GM21619 (cell line): ENCODE measurements around the gene DGKQ.
"Not testable (repeated sequence)": the region's sequence is repeated elsewhere in the genome, so short reads cannot be mapped to it uniquely, and the experiment has no call there.

Source experiments
- ATAC-seq: cut with Tn5 transposase; IDR thresholded peaks from one replicate; pipeline ENCODE4 v1.9.1; 2021; ENCODE audit not compliant: unreplicated experiment

DGKQ gene

DNA sequence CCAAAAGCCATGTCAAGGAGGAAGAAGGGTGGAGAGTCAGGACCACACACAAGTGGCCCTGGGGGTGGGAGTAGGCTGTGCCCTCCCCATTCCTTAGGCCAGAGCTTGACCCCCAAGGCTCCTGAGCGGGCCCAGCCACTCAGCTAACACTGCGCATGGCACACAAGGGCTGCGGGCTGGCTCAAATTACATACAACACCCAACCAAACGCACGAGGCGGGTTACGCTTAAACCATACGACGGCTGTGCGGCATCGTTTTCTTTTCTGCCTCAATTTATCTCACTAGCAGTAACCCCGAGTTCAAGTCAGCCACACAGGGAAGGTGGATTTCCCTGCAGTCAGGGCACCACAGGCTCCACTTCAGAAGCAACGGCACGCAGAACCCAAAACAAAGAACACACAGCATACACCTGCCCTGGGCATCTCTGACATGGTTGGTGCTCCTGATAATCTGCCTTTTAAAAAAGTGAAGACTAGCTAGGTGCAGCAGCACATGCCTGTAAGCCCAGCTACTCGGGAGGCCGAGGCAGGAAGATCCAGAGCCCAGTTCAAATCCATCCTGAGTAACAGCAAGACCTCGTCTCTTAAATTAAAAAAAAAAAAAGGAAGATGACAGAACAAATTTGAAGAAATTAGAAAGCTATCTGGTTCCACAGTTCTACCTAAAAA, 44.1 kb downstream of the DGKQ start:
- no peak for ATAC-seq

DNA sequence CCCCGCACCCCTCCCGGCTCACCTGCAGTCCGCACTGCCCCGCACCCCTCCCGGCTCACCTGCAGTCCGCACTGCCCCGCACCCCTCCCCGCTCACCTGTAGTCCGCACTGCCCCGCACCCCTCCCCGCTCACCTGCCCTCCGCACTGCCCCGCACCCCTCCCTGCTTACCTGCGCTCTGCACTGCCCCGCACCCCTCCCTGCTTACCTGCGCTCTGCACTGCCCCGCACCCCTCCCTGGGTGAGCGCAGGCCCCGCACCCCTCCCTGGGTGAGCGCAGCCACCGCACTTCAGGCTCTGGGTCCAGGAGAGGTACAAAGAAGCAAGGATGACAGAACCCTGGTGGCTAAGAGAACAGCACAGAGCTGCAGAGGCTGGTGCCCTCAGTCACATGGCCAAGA, 45.8 kb downstream of the DGKQ start:
- ATAC-seq: not testable (repeated sequence)

DNA sequence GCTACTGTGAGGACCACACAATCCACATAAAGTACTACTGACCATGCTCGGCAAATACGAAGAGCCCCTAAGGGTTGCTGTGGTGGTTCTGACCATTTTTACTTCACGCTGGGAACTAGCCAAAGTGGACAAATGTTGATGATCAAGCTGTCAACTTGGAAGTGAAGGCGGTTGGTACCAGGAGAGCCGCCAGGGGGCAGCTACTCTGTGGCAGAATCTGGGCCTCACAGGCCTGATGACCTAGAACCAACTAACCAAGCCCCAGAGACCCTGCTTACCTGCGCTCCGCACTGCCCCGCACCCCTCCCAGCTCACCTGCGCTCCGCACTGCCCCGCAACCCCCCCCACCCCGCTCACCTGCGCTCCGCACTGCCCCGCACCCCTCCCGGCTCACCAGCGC, 46.8 kb downstream of the DGKQ start:
- ATAC-seq: no peak

DNA sequence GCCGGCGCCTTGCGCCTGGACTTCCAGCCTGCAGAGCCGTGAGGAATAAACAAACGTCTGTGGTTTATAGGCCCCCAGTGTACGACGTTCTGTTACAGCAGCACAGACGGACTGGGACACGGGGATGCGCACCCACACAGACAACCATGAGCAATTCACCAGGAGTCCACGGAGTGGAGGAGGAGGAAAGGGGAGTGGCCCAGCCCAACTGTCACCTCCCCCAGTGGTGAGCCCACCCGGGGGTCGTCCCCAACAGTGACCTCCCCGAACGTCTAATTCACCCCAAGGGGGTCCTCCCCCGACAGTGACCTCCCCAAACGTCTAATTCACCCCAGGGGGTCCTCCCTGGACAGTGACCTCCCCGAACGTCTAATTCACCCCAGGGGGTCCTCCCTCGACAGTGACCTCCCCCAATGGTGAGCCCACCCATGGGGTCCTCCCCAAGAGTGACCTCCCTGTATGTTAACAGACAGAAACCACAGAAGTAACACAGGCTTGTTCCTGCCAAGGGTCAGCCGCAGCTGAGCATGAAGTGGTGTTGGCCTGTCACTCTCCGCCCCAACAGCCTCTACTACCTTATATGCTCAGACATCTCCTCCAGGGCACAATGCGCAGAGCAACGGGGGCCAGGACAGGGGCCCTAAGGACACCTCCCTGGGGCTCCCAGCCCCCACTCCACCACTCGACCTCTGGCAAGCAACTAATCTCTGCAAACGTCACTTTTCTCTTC, 47.4 kb downstream of the DGKQ start:
- no peak for ATAC-seq

DNA sequence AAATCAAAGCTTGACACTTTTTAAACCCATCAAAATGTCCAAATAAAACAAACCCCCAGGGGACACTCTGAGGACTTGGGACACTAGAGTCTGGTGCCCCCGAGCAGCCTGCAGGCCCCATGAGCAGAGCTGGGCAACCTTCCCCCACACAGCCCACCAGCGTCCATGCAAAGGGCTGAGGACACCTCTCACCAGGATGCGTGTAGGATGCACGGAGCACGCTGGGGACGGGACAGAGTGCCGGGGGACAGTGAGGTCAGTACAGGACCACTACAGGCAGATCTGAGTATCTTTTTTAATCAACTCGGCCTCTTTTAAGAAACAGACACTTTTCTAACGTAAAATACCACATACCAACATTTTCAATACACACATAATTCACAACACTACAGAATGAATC, 48.2 kb downstream of the DGKQ start:
- ATAC-seq: no peak

DNA sequence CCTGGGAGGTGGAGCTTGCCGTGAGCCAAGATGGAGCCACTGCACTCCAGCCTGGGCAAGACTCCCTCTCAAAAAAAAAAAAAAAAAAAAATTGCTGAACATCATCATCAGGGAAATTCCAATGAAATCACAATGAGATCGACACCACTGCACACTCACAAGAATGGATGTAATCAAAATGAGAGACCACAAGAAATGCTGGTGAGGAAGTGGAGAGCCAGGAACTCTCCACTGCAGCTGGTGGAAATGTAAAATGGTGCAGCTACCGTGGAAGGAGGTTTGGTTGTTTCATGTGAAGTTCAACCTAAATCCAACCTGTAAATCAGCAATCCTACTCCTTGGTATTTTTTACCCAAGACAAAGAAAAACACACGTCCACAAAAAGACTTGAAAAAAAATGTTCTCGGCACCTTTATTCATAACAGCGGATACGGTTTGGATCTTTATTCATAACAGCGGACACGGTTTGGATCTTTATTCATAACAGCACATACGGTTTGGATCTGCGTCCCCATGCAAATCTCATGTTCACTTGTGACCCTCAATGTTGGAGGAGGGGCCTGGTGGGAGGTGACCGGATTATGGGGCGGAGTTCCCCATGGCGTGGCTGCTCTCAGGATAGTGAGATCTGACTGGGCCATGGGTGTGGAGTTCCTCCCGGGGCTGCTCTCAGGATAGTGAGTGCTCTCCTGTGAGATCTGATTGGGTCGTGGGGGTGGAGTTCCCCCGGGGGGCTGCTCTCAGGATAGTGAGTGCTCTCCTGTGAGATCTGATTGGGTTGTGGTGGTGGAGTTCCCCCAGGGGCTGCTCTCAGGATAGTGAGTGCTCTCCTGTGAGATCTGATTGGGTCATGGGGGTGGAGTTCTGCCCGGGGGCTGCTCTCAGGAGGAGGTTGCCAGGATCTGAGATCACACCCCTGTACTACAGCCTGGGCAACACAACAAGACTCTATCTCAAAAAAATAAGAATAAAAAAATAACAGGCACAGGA, 49.0 kb downstream of the DGKQ start:
- no peak for ATAC-seq

DNA sequence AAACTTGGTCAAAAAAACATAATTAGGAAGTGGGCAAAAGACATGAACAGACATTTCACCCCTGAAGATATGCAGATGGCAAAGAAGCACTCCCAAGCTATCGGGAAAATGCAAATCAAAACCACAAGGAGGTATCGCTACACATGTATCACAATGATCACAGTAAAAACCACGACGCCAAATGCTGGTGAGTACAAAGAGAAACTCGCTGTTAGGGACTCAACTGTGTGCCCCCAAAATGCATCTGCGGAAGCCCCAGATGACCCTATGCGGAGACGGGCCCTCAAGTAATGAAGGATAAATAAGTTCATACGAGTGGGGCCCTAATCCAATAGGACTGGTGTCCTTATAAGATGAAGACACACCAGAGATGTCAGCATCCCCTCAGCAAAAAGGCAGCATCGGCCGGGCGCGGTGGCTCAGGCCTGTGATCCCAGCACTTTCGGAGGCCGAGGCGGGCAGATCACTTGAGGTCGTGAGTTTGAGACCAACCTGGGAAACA, 51.5 kb downstream of the DGKQ start:
- peak; percentile 56 for ATAC-seq

DNA sequence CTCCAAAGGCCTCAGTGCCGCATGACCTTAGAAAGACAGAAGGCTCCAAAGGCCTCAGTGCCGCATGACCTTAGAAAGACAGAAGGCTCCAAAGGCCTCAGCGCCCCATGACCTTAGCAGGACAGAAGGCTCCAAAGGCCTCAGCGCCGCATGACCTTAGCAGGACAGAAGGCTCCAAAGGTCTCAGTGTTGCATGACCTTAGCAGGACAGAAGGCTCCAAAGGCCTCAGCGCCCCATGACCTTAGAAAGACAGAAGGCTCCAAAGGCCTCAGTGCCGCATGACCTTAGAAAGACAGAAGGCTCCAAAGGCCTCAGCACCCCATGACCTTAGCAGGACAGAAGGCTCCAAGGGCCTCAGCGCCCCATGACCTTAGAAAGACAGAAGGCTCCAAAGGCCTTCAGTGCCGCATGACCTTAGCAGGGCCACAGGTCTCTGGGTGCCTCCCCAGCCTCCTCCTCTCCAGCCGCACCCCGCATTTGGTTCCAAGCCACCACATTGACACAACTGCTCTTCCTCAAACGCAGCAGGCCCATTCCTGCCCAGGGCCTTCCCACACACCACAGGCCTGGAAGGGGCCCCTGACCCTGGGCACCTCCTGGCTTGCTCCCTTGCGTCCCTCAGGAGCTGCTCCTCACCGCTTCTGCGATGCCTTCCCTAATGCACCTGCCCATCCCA, 54.2 kb downstream of the DGKQ start:
- ATAC-seq: not testable (repeated sequence)

DNA sequence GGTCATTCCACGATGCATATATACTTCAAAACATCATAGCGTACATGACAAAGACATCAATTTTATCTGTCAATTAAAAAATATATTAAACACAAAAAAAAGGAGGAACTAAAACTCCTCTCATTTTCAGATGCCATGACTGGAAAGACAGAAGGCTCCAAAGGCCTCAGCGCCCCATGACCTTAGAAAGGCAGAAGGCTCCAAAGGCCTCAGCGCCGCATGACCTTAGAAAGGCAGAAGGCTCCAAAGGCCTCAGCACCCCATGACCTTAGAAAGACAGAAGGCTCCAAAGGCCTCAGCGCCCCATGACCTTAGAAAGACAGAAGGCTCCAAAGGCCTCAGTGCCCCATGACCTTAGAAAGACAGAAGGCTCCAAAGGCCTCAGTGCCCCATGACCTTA, 54.8 kb downstream of the DGKQ start:
- ATAC-seq: not testable (repeated sequence)

DNA sequence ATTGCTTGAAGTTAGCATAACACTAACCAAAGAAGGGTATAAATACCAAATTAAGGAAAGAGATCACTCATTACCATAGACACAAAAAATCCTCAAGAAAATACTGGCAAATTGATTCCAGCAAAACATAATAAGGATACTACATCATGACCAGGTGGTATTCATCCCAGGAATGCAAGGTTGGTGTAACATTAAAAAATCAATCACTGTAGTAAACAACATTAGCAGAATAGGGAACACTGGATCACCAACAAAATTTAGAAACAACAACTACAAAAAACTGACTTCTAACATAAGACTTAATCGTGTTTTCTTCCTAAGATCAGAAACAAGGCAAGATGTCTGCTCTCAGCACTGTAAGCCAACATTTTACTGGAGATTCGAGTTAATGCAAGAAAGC, 55.4 kb downstream of the DGKQ start:
- no peak for ATAC-seq

DNA sequence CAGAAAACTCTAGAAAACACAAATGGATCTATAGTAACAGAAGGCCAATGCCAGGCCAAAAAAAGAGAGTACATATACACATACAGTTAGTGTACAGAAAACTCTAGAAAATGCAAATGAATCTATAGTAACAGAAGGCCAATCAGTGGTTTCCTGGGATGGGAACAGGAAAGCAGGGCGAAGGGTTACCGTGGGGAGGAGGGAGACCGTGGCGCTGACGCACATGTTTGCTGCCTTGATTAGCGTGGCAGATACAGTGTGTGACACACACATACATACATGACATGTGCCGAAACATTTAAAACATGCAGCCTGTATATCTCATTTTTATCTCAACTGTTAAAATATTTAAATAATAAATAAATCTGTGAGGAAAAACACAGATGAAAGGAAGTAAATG, 55.9 kb downstream of the DGKQ start:
- ATAC-seq: no peak

DNA sequence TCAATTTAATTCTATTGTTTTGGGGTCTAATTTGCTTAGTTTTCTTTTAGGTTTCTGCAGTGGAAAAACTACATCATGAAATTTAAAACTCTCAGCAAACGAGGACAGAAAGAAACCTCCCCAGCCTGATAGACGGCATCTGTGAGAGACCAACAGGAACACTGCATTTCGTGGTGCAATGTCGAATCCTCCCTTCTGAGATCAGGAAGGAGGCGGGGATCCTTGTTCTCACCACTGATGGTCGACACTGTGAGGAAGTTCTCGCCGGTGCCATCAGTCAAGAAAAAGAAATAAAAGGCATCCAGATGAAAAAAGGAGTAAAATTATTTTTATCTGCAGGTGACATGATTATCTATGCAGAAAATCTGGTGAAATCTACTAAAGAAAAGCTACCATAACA, 57.8 kb downstream of the DGKQ start:
- ATAC-seq: no peak

DNA sequence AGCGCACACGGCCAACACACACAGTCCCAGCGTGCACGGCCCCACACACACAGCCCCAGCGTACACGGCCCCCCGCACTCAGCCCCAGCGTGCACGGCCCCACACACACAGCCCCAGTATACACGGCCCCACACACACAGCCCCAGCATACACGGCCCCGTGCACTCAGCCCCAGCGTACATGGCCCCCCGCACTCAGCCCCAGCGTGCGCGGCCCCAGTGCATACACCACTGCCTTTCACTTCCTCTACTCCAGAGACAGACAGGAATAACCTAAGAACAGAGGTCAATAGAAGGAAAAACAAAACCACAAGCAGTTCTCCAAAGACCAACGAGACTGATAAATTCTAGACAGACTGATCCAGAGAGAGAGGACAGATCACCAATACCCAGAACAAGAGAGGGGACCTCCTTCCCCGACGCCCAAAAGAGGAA, 58.3 kb downstream of the DGKQ start:
- ATAC-seq: peak; percentile 48

DNA sequence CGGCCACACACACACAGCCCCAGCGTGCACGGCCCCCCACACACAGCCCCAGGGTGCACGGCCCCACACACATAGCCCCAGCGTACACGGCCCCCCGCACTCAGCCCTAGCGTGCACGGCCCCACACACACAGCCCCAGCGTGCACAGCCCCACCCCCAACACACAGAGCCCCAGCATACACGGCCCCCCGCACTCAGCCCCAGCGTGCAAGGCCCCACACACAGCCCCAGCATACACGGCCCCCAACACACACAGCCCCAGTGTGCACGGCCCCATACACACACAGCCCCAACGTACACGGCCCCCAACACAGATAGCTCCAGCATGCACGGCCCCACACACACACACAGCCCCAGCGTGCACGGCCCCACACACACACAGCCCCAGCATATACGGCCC, 58.8 kb downstream of the DGKQ start:
- no peak for ATAC-seq

DNA sequence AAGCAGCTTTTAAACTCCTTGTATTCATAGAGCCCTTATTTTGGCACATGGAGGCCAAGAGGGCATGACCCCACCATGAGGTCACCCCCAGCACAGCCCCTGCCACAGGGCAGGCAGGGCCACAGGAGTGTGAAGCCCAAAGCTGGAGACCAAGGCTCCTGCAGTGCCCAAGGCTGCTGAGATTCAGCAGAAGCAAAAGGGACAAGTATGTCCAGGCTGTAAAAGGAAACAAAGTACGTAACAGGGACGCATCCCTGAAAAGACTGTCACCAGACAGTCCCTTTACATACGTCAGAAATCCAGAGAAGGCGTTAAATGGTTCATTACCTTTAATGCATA, 60.1 kb downstream of the DGKQ start:
- no peak for ATAC-seq

DNA sequence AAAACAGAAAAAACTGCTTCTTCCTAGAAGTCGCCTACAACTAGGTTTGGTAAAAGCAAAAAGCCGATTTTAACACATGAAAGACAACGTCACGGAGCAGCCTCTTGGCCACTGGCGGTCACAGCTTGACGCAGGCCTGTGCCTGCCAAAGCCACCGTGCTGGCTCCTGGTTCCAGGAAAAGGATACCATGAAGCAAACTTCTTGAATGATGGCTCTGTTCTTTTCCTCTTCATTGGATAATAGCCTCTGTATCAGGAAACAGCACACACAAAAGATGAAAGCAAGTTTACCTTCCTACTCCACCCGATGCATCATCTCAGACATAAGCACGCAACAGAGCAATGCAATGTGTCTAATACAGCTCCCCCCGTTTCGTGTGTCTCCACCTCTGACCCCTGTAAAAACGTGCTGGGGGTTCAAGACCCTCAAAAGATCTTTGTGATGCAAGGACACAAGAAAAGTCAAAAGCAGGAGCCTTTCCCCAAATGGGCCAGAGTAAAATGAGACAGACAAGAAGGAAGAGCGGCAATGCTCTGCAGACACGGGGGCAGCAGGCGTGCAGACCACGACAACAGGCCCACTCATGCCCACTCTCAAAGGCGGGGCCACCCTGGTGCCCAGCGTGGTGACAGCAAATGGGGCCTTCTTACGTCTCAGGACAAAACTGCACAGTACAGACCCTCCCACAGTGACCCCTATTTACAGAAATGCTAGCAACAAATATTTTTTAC, 60.7 kb downstream of the DGKQ start:
- ATAC-seq: no peak

DNA sequence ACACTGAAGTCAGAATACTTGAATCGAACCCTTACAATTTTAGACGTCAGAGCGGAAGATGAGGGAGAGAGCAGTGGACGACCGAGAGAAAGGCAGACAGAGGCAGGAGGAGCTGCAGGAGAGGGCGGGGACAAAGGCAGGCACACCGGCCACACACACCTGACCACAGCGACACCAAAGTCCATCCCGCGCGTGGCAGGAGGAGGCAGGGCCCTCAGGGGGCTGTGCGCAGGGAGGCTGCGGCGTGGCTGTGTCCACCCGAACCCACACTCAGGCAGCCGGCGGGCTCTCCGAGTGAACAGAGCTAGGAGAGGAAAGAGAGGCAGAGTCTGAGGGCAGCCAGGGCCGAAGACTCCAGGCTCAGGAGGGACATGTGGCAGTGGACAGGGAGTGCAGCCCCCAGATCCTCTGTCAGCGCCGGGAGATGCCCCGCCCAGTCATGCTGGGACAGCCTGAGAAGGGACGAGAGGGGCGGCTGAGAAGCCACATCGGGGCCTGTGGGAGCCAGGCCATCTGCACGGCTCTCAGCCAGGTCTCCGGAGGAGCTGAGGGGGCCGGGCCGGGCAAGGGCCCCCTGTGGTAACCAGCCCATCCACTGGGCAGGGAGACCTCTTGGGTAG, 61.4 kb downstream of the DGKQ start:
- ATAC-seq: no peak

DNA sequence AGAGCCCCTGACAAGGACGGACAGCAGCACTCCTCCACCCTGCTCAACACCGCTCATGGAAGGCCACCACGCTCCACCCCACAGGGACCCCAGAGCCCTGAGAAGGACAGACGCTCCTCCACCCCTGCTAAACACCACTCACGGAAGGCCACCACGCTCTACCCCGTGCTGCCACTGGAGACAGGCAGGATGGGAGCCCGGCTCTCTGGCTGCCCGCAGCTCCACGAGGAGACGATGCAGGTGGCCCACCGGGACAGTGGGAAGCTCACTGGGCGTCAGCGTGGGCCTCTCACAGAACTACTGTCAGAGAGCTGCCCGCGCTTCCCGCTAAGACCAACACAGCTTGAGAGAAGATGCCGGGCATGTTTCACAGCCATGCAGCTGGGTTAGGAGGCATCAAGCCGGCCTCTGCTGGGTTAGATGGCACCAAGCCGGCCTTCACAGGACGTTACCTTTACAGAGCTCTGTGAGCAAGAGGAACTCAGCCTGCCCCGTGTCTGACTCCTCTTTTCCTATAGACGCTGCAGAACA, 62.1 kb downstream of the DGKQ start:
- no peak for ATAC-seq

DNA sequence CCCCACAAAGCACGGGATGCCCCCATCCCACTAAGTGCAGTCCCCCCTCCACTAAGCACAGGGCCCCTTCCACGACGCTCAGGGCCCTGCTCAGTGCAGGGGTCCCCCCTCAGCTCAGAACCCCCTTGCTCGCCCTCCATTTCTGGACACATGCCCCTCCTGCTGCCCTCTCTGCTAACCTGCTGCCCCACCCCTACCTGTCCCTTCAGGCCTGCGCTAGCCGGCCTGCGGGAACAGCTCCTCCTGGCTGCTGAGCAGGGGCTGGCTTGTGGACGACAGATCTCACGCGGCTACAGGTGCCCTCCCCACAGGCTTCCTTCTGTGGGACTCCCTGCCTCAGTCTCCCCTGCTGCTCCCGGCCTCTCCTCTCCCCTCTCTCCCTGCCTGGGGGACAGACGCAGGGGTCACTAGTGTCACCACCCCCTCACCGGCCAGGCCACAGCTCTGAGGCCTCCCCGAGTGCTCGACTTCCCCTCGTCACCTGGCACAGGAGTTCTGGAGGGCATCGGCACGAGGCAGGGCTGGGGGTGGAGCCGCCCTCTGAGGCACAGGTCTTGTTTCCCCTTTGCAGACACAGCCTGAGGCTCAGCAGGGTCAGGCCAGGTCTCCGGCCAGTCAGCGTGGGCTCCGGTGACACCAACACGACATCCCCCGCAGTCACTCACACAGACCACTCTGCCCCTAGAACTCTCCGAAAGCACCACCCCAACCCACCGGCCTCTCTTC, 62.8 kb downstream of the DGKQ start:
- no peak for ATAC-seq
